AG10803 (cell line): ENCODE results near the gene CDK18.

Experiments
- DNase-seq: peaks from one replicate; pipeline ENCODE4 v3.0.0; 2010; ENCODE audit warnings: low read depth
- H3K4me3 ChIP-seq: 2 replicates; pipeline ENCODE4 v1.5.1; 2011; ENCODE audit warnings: mild to moderate bottlenecking, low read length, control low read depth
- CTCF ChIP-seq: conservative IDR thresholded peaks from 2 replicates; pipeline ENCODE4 v1.5.1; 2011; ENCODE audit warnings: mild to moderate bottlenecking, low read length, control low read depth, inconsistent platforms

Gene CDK18

GRCh38 chr1:205580923-205581180, 76.4 kb downstream of the CDK18 start:
- DNase-seq: no peak
- no peak overlapping the region for H3K4me3 ChIP-seq
- TF ChIP-seq CTCF: no peak

DNA sequence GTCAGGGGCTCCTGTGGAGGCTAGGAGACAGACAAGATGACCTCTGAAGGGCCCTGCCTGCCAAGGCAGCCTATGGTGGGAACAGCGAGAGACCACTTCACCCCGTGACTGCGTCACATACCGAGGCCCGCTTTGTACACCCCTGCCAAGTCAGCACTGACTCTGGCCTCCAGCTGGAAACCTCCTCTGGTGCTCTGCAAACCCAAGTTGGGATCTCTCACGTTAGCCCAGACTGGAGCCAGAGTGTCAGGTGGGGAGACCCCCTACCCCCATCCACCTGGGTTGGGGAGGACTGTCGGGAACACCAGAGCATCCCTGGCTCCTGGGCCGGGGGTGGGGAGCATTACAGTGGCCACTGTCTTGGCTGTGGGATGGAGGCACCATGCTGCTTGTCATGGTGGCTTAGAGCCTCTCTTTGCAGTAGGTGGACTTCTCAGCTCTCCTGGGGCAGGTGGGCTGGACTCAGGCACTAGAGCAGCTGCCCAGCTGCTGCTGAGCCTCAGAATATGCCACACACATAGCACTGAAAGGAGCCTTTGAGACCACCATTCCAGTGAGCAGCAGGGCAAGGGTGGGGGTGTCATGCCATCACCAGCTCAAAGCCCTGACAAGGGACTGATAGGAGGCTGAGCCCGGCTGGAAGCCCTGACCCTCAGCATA, 77.0 kb downstream of the CDK18 start:
- TF ChIP-seq CTCF: no peak
- H3K4me3 ChIP-seq: no peak overlapping the region
- no peak for DNase-seq

GRCh38 chr1:205582046-205582445, 77.6 kb downstream of the CDK18 start:
- TF ChIP-seq CTCF: no peak
- DNase-seq: no peak
- no peak overlapping the region for H3K4me3 ChIP-seq
